ENCODE data around the gene TMEM30B.

The TMEM30B gene

GRCh38 chr14:61233436-61233956, 47.6 kb downstream of the TMEM30B start:
- no peak for DNase-seq (ENCODE audit: low read depth in 3 of 3)

DNA sequence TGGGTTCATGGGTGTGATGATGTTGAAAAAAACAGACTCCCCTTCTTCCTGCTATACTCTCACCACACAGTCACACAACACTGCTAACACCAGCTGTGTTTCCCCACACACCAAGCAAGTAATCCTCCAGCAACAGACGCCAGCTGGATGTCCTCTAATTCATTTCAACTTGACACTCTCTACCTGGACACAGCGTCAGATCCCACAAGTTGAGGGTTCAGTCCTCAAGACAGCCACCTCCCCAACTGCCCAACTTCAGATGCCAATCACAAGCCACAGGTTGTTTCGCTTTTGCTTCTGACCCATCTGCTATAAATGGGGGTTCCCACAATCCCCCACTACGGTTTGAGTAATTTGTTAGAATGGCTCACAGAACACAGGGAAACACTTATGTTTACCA, 49.3 kb downstream of the TMEM30B start:
- DNase-seq (ENCODE audit: low read depth in 3 of 3): no peak

- DNase-seq (ENCODE audit: low read depth in 3 of 3): no peak
Measured at GRCh38 chr14:61229981-61230380, 51.2 kb downstream of the TMEM30B start.

DNA sequence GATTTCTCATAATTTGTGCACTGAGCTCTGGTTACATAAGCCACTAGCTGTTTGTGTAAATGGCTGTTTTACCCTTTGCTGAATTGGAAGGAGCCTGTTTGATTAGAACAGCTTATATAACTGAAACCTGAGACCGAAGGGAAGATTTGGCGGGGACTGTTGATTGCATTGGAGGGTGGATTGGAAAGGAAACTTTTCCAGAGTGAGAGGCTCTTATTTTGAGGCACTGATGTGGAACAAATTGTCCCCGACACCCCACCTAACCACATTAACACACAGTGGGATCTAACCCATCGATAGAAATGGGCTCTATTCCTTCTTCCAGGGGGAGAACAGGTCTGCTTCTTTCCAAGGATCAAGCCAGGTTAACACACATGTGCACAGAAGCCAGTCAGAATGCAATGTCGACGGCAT, 51.7 kb downstream of the TMEM30B start:
- DNase-seq (ENCODE audit: low read depth in 3 of 3): no peak

DNA sequence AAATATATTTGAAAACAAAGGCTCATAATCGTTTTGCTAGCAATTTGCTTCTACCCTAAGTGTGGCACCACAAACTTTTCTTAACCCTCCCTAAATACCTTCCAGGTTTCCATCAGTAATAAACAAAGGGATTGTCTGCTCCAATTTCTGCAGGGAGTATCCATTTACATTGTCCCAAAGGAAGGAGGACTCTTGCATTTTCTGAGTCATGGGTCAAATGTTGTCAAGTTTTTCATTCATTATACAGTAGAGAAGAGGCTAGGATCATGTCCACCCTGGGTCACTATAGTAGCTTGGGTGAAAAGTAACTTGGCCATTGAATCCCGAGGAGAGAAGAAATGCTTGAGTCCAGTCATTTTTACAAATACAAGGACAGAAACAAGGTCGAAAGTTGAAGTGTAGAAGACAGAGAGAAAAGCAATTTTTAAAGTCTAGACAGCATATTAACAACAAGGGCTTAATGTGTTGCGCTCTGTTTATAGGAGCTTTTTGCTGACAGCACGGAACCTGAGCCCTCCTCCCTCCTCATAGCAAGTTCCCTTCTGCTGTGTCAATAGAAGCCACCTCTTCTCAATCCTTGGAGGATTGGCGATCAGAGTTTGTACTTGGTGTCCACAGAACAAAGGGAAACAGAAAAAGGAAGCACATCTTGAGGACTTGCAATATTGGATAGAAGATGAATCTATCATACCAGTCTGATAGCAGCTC, 53.1 kb downstream of the TMEM30B start:
- no peak for DNase-seq (ENCODE audit: low read depth in 3 of 3)

All from stimulated activated CD4-positive, alpha-beta T cell treated with anti-CD3 and anti-CD28 coated beads, TNF-alpha, amount 100 ng/mL, for 4 hours (primary cell).